GM19372 (cell line): Measurements from ENCODE around the gene JAKMIP1.
A peak's percentile ranks its signal among the peaks of the same experiment; 100 is the strongest.
"Not testable (repeated sequence)": the region's sequence is repeated elsewhere in the genome, so short reads cannot be mapped to it uniquely, and the experiment has no call there.

ENCODE experiments used
- ATAC-seq: cut with Tn5 transposase; IDR thresholded peaks from one replicate; pipeline ENCODE4 v1.9.1; 2021; ENCODE audit warnings: mild to moderate bottlenecking, low read depth, moderate library complexity; ENCODE audit not compliant: unreplicated experiment

JAKMIP1 gene

GRCh38 chr4:6150046-6150735, 50.2 kb downstream of the JAKMIP1 start:
- ATAC-seq: no peak

- ATAC-seq: no peak
Measured at GRCh38 chr4:6148506-6149205, 51.7 kb downstream of the JAKMIP1 start.

GRCh38 chr4:6147441-6147840, 52.9 kb downstream of the JAKMIP1 start:
- no peak for ATAC-seq

- no peak for ATAC-seq
Measured at GRCh38 chr4:6143603-6144181, 56.7 kb downstream of the JAKMIP1 start.

- no peak for ATAC-seq
Measured at GRCh38 chr4:6142935-6143602, 57.3 kb downstream of the JAKMIP1 start.

GRCh38 chr4:6142511-6142910, 57.8 kb downstream of the JAKMIP1 start:
- ATAC-seq: no peak

- no peak for ATAC-seq
Measured at GRCh38 chr4:6141554-6141953, 58.8 kb downstream of the JAKMIP1 start.

- not testable (repeated sequence) for ATAC-seq
Measured at GRCh38 chr4:6141021-6141420, 59.3 kb downstream of the JAKMIP1 start.

- no peak for ATAC-seq
Measured at GRCh38 chr4:6137747-6138135, 62.6 kb downstream of the JAKMIP1 start.

GRCh38 chr4:6137027-6137746, 63.2 kb downstream of the JAKMIP1 start:
- ATAC-seq: no peak

- peak; percentile 68 for ATAC-seq
Measured at GRCh38 chr4:6134612-6135220, 65.6 kb downstream of the JAKMIP1 start.

- ATAC-seq: no peak
Measured at GRCh38 chr4:6132716-6133115, 67.6 kb downstream of the JAKMIP1 start.

- no peak for ATAC-seq
Measured at GRCh38 chr4:6128221-6128850, 72.0 kb downstream of the JAKMIP1 start.

GRCh38 chr4:6126971-6127745, 73.2 kb downstream of the JAKMIP1 start:
- ATAC-seq: no peak

- ATAC-seq: no peak
Measured at GRCh38 chr4:6125103-6125651, 75.2 kb downstream of the JAKMIP1 start.

- ATAC-seq: no peak
Measured at GRCh38 chr4:6124386-6125102, 75.8 kb downstream of the JAKMIP1 start.

- no peak for ATAC-seq
Measured at GRCh38 chr4:6123976-6124375, 76.4 kb downstream of the JAKMIP1 start.

- no peak for ATAC-seq
Measured at GRCh38 chr4:6123541-6123940, 76.8 kb downstream of the JAKMIP1 start.
